OCI-LY1 (cell line): ENCODE results near the gene FAM107B.

Experiments used
- H2AFZ ChIP-seq: fragments of 200-600 bp; sonication (generic), shearing (Covaris generic); 2 replicates; pipeline ENCODE4 v1.6.0; 2014; ENCODE audit warnings: antibody characterized with exemption, mild to moderate bottlenecking, low read length
- H3F3A ChIP-seq: fragments of 200-600 bp; sonication (generic), shearing (Covaris generic); 2 replicates; pipeline ENCODE4 v1.6.0; 2014; ENCODE audit warnings: mild to moderate bottlenecking, antibody characterized with exemption, low read length, moderate library complexity; ENCODE audit not compliant: insufficient read depth
- H3K27ac ChIP-seq: fragments of 200-600 bp; sonication (generic); 2 replicates; pipeline ENCODE4 v1.5.1; 2014; ENCODE audit warnings: low read length, mixed run types, mild to moderate bottlenecking, low read depth; ENCODE audit not compliant: poor library complexity, severe bottlenecking
- H3K27me3 ChIP-seq: fragments of 200-600 bp; sonication (generic); 2 replicates; pipeline ENCODE4 v1.6.0; 2014; ENCODE audit warnings: antibody characterized with exemption, mild to moderate bottlenecking, low read length, moderate library complexity; ENCODE audit not compliant: insufficient read depth
- H3K36me3 ChIP-seq: fragments of 200-600 bp; sonication (generic); 2 replicates; pipeline ENCODE4 v1.6.1; 2014; ENCODE audit warnings: mild to moderate bottlenecking, antibody characterized with exemption, low read length, moderate library complexity, mixed read lengths; ENCODE audit not compliant: insufficient read depth
- H3K4me1 ChIP-seq: fragments of 200-600 bp; sonication (generic); 2 replicates; pipeline ENCODE4 v1.5.1; 2014; ENCODE audit warnings: mild to moderate bottlenecking, low read length, moderate library complexity; ENCODE audit not compliant: insufficient read depth, severe bottlenecking
- H3K4me2 ChIP-seq: fragments of 200-600 bp; sonication (generic), shearing (Covaris generic); 2 replicates; pipeline ENCODE4 v1.6.1; 2014; ENCODE audit warnings: low read length
- H3K4me3 ChIP-seq: fragments of 200-600 bp; sonication (generic); 2 replicates; pipeline ENCODE4 v1.5.1; 2014; ENCODE audit warnings: low read length, low read depth, mild to moderate bottlenecking, mixed read lengths; ENCODE audit not compliant: poor library complexity, severe bottlenecking
- H3K79me2 ChIP-seq: fragments of 200-600 bp; shearing (Covaris generic); 2 replicates; pipeline ENCODE4 v1.6.1; 2016; ENCODE audit warnings: mixed run types, low read length, mixed read lengths; ENCODE audit not compliant: insufficient read depth
- H3K9ac ChIP-seq: fragments of 200-600 bp; sonication (generic), shearing (Covaris generic); 2 replicates; pipeline ENCODE4 v1.6.1; 2014; ENCODE audit warnings: mild to moderate bottlenecking, low read length, mixed read lengths
- H3K9me2 ChIP-seq: fragments of 200-600 bp; sonication (generic), shearing (Covaris generic); 2 replicates; pipeline ENCODE4 v1.6.1; 2014; ENCODE audit warnings: low read depth, mild to moderate bottlenecking, low read length, mixed read lengths
- H3K9me3 ChIP-seq: fragments of 200-600 bp; shearing (Covaris generic); 2 replicates; pipeline ENCODE4 v1.6.1; 2014; ENCODE audit warnings: low read length, mixed read lengths
- H4K20me1 ChIP-seq: fragments of 200-600 bp; sonication (generic), shearing (Covaris generic); 2 replicates; pipeline ENCODE4 v1.6.0; 2016; ENCODE audit warnings: mild to moderate bottlenecking, low read length; ENCODE audit not compliant: insufficient read depth
- EZH2 ChIP-seq: fragments of 200-600 bp; sonication (generic), shearing (Covaris generic); IDR thresholded peaks from 2 replicates; pipeline ENCODE4 v1.8.0; 2017; ENCODE audit warnings: borderline replicate concordance, mixed run types, mild to moderate bottlenecking, antibody characterized with exemption, low read length, moderate library complexity, mixed read lengths
- TF ChIP-seq, protein P1 (sequence below): fragments of 200-600 bp; sonication (generic), shearing (Covaris generic); IDR thresholded peaks from 2 replicates; pipeline ENCODE4 v1.5.1; 2017; ENCODE audit warnings: mild to moderate bottlenecking, antibody characterized with exemption, low read length, moderate library complexity, mixed read lengths

Gene FAM107B

DNA sequence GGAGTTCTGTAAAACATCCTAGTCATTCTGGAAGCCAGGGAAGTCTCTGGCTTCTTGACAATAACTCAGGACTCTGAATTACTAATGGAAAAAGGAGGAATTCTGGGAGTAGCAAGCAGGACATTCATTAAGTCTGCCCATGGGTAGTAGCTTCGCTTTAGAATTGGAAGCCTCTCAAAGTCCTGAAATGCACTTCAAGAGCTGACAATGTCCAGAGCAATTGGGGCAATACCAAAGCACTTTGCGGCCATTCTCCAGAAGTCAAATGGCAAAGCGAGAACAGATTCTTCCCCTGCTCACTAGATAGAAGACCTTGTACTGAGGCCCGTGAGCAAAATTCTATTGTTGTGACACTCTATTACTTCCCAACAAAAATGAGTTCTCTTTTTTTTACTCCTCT is 293.7 kb downstream of the FAM107B start:
- Histone ChIP-seq H3K9me3 (no peaks in the 10 kb centered on the region), H2AFZ (no peak overlapping the region), H3K27me3 (no peaks in the 10 kb centered on the region), H3K4me2 (no peak overlapping the region), H3K4me3 (no peak overlapping the region), H3F3A (no peaks in the 10 kb centered on the region), H4K20me1 (no peaks in the 10 kb centered on the region), H3K79me2 (no peaks in the 10 kb centered on the region), H3K9me2 (no peaks in the 10 kb centered on the region), H3K4me1 (no peaks in the 10 kb centered on the region), H3K9ac (no peak overlapping the region), H3K27ac (no peak overlapping the region), H3K36me3 (no peaks in the 10 kb centered on the region)
- TF ChIP-seq EZH2 = no peak
- TF ChIP-seq, protein P1, sequence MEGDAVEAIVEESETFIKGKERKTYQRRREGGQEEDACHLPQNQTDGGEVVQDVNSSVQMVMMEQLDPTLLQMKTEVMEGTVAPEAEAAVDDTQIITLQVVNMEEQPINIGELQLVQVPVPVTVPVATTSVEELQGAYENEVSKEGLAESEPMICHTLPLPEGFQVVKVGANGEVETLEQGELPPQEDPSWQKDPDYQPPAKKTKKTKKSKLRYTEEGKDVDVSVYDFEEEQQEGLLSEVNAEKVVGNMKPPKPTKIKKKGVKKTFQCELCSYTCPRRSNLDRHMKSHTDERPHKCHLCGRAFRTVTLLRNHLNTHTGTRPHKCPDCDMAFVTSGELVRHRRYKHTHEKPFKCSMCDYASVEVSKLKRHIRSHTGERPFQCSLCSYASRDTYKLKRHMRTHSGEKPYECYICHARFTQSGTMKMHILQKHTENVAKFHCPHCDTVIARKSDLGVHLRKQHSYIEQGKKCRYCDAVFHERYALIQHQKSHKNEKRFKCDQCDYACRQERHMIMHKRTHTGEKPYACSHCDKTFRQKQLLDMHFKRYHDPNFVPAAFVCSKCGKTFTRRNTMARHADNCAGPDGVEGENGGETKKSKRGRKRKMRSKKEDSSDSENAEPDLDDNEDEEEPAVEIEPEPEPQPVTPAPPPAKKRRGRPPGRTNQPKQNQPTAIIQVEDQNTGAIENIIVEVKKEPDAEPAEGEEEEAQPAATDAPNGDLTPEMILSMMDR = no peak

DNA sequence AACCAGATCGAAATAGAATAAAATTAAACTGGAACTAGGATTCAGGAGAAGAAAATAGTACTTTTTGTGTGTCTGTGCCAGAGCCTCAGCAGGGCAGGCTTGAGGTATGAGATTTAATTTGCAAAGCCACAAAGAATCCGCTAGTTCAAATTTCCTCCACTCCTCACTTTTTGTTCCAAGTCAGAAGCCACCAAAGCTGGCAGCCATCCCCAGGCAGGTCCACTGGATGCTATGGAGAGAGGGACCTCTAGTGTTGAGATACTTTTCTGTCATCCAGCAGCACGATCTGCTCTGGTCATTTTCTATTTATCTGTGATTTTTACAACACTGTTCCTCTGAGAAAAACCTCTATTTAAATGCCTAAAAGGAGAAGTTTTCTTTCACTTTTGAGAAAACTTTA is 296.1 kb downstream of the FAM107B start:
- H2AFZ ChIP-seq = no peak overlapping the region
- no peak overlapping the region for H3K4me2 ChIP-seq
- H3F3A ChIP-seq = no peaks in the 10 kb centered on the region
- TF ChIP-seq EZH2 = no peak
- TF ChIP-seq, protein P1 = peak; percentile 39
- no peaks in the 10 kb centered on the region for H4K20me1 ChIP-seq
- no peak overlapping the region for H3K4me3 ChIP-seq
- no peaks in the 10 kb centered on the region for H3K4me1 ChIP-seq
- H3K27me3 ChIP-seq = no peaks in the 10 kb centered on the region
- H3K36me3 ChIP-seq = no peaks in the 10 kb centered on the region
- H3K9me2 ChIP-seq = no peaks in the 10 kb centered on the region
- no peaks in the 10 kb centered on the region for H3K9me3 ChIP-seq
- no peak overlapping the region for H3K9ac ChIP-seq
- no peaks in the 10 kb centered on the region for H3K79me2 ChIP-seq
- no peak overlapping the region for H3K27ac ChIP-seq

DNA sequence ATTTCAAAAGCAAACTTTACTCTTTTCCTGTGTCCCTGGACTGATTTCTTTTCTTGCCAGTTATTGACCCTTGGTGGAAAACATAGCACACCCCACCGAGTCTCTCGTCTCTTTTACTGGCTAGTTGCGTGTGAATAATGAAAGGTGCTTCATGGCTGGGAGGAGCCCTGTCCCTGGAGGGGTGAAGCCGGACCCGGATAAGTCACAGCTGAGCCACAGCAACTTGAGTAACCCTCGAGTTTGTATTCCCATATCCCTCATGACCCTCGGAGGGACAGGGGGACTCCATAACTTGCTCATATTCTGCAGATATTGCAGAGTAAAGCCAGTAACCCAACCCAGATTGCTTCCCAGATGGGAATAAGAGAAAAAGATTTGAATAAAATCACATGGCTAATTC is 296.5 kb downstream of the FAM107B start:
- H3K79me2 ChIP-seq = no peaks in the 10 kb centered on the region
- H3K27ac ChIP-seq = no peak overlapping the region
- H2AFZ ChIP-seq = no peak overlapping the region

More for the DNA sequence above, 296.5 kb downstream of the FAM107B start:
- Histone ChIP-seq H3K36me3 (no peaks in the 10 kb centered on the region), H3K4me3 (no peak overlapping the region), H3K27me3 (no peaks in the 10 kb centered on the region), H3F3A (no peaks in the 10 kb centered on the region), H4K20me1 (no peaks in the 10 kb centered on the region), H3K9me3 (no peaks in the 10 kb centered on the region), H3K4me1 (no peaks in the 10 kb centered on the region), H3K9me2 (no peaks in the 10 kb centered on the region), H3K9ac (no peak overlapping the region), H3K4me2 (no peak overlapping the region)
- TF ChIP-seq, protein P1 = no peak
- TF ChIP-seq EZH2 = no peak
